Stimulated activated CD8-positive, alpha-beta memory T cell treated with anti-CD3 and anti-CD28 coated beads, Interleukin-12 subunit alpha, Interleukin-12 subunit beta, amount 100 ng/mL, for 24 hours (primary cell): ENCODE data around the gene C10orf90.

Experiments
- DNase-seq: peaks from one replicate; pipeline ENCODE4 v3.0.0-alpha.2; 2020; ENCODE audit errors: extremely low read depth

C10orf90 gene

DNA sequence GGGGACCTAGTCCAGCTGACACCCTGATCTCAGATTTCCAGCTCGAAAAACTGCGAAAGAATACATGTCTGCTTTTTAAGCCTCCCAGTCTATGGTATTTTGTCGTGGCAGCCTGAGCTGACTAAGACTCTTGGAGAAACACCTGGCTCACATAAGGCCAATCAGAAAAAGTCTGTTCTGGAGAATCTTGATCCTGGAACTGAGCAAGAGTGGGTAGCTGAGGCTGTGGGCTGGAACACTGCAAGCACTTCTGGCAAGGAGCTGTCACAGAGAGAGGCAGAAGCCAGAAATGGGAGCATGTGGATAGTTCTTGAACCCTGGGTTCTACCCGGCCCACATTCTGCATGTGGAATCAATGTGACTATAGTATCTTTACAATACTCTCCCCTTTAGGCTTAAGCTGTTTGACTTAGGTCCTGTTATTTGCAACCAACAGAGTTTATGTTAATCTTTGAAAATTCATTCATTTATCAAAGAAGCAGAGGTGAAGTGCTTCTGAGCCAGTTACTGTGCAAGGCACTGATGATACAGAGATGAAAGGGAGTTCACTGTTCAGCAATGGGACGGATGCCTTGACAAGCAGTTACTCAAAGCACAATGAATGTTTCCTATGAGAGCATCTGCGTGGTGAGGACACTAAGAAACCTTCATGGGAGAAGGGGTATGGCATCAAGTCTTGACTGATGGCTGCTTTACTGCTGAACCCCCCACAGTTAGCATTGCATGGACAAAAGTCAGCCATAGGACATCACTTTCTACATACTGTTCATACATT is 4.4 kb upstream of the C10orf90 start:
- no peak for DNase-seq

DNA sequence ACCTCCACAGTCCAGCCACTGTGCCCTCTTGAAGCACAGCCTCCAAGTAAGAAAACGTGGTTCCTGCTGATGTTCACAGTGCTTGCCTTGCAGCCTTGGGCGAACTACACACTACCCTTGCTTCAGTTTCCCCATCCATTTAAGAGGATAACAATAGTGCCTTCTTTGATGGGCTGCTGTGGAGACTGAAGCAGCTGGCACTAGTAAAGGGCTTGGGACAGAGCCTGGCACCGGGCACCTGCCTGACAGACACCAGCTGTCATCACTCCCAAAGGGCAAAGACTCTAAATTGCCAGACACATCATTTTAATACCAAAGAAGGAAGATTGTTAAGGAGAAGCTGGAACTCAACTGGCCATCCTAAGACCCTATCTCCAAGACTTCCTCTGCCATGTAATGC is 3.1 kb upstream of the C10orf90 start:
- DNase-seq: no peak

DNA sequence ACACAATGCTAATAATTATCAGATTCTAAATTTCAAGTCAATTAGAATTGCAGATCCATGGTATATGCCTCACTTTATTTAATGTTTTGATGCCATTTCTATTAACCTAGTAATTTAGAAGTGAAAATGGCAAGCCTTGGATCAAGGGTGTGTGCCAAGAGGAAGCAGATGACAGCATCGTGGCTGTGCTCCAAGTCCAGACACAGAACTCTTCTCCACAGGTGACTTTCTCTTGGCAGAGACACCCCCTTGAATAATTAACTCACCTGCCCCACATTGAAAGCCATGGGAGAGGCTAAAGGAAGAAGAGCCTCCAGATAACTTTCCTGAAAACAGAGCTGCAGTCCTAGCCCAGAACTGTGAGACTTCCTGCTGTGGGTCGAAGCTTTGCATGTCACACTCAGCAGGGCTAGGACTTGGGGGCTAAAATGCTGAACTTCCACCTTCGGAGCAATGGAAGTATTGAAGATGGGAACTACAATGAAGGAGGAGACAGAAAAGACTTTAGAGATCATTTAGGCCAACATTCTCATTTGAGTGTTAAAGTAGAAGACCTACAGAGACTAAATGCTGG is 996 bp upstream of the C10orf90 start:
- DNase-seq: no peak

DNA sequence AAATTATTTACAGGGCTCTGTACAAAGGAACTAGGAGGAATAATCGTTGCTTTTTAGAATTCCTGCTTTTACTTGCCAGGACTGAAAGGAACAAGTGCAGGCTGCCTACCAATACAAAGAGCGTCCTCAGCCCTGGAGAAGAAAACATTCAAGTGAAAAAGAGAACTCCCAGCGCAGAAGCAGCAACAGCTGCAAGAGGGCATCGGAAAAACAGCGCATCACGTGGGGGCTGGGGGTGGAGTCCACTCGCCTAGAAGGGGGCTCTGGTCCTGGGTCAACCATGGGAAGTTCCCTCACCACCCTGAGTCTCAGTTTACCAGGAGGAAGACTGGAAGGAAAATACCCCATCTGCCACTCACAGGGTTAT is 385 bp upstream of the C10orf90 start:
- no peak for DNase-seq

DNA sequence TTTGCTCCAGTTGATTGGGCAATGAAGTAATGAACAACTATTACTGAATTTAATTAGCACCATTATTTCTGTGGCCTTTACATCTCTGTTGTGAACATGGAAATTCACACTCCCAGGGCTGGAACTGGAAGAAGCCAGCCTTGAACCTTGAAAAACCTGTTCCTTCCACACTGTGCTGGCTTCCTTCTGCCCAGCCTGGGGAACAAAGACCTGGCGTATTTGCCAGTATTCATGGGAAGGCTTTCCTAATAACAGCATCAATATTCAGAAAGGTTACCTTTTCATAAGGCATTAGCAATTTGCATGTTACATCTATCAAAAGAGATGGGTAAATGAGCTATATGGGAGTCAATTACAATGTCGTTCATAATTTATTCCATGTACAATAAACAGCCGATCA is 1.3 kb downstream of the C10orf90 start:
- DNase-seq: no peak

DNA sequence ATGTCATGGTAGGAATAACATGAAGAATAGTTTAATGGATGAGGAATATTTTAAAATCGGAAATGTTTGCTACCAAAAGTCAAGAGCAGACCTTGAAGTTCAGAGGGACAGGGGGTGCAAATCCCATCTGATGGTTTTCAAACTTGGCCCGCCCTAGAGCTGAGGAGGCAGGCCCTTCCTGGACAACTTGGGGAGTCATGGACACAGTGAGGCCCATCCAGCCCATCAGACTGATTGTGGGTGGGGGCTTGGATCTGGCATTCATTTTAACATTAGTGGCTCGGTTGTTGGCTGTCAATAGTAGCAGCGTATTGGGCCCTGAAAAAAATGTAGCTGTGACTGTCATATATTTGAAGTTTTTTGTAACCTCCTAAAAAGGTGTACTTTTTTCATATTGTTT is 2.0 kb downstream of the C10orf90 start:
- no peak for DNase-seq

DNA sequence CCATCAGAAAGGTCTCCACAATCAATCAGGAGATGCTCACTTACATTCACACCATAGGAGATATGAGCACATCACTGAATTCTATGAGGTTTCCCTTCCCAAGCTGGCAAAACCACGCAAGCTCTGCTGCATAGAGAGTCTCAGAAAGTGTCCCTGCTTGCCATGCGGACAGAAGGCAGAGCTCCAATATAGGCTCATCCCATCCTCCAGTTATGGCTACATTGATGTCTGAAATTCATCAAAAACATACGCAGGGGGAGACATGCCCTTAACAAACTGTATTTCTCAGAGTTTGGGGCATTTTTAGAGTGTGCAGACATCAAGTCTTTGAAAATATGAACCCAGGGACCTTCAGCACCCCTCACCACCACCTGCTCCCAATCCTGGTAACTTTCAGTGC is 2.9 kb downstream of the C10orf90 start:
- DNase-seq: no peak

DNA sequence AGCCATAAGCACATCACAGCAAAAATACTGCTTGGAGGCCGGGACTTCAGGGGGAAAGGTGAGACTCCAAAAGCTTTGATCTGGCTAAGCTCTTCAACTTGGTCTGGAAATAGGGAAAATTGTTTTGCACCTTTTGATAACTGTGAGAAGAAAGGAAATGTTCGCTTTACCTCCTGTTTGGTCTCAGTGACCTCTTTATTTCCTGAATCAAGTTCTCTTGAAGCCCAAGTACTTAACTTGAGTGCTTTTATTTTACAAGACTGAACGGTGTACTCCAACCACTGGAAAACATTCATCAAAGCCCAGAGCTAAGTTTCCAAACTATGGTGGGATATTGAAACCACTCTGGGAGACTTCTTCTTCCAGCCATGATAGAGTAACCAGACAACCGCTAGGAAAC is 5.3 kb downstream of the C10orf90 start:
- DNase-seq: no peak

DNA sequence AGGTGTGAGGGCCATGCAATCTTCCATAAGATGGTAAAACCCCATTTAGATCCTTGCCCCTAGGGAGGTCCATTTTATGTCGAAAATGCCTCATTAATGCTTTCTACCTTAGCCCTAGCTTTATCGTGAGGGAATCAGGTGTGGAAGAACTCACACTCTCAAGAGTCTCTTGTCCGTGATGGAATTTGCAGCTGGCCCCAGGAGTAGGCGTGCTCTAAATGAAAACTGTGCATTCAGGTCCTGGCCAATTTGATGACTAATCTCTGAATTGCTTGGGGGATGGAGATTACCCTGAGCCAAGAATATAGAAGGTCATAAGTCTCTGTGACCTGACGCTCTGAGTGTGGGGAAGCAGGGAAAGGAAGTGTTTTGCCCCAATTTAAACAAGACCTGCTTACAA is 6.6 kb downstream of the C10orf90 start:
- no peak for DNase-seq

DNA sequence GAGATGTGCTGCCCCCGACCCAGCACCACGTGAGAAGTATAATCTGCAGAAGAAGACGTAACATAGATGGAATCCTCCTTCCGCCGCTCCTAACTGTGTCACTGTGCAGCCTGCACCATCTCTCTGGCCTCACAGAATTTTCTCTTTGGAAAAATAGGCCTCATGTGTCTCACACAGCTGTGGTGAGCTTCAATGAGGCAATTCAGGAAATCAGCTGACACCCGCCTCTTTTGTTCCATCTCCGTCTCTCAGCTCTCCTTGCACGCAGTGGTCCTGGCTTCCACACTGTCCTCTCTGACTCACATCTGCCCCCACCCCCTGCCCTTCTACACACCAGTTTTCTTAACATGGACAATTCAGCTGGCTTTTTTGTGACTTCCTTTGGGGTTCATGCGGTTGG is 7.2 kb downstream of the C10orf90 start:
- DNase-seq: no peak

DNA sequence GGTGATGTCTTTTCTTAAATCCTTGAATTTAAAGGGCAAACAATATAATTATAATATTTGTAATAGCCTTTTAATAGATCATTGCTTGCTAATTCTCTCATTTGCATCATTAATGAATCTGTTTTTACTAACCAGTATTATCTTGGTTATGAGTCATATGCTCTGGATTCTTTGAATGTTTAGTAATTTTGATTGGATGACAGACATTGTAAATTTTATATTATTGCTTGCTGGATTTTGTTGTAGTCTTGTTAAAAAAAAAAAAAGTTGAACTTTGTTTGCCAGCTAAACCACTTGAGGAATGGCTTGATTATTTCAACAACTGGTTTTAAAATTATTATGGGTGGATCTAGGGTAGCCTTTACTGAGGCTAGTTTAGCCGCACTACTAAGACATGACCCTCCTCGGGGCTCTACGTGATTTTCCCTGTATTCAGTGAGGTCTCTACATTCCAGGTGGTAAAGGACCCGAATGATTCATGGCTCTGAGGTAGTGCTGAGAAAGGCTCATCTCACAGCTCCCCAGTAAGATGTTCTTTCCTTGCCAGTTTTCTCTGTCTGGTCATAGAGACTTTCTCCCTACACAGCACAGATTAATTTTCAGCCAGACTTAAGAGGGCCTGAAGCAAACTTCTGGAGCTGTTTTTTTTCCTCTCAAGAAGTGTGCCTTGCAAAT is 8.5 kb downstream of the C10orf90 start:
- no peak for DNase-seq

DNA sequence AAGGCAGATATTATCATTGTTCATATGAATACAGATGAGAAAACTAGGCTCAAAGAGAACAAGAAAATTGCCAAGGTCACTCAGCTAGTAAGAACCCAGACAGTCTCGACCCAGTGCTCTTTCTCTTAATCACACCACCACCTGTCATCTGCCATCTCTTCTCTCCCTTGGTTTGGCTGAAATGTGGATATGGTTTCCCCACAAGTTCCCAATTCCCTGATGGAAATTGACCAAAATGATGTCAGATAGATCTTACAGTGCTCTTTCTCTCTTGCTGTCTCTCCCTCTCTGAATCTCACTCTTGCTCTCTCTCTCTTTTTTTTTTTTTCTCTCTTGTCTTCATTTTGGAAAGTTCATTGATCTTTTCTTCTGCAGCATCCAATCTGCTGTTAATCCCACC is 9.1 kb downstream of the C10orf90 start:
- no peak for DNase-seq

DNA sequence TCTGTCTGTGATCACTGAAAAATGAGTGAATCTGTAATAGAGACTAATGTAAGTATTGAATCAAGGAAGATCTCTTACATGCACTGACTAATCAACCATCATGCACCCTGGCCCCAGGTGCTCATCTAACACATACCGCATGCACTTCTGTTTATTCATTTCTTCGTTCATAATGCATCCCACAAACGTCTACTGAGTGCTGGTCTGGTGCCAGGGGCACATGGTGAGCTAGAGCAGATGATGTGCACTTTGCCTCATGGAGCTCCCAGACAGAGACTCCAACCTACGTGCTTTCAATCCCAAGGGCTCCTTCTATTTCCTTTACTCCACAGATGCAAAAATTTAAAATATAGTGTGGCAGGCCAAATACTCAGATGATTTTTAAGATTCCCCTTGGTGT is 10.7 kb downstream of the C10orf90 start:
- no peak for DNase-seq

DNA sequence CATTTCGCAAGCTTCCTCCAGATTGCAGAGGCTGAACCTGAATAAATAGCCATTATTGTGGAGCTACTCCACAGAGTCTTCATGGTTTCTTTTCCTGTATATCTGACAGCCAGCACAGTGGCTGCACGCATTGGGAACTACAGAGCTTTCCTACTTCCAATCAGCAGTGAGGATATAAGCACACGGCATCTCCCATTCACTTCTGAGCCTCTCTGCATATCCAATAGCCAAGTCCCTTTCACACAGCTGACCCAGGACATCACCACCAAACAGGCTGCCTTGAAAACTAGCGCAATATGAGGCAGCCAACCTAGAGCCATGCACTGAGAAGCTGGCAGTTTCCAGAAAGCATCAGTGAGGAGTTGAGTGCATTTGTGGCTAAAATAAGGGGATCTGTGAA is 11.6 kb downstream of the C10orf90 start:
- DNase-seq: no peak

DNA sequence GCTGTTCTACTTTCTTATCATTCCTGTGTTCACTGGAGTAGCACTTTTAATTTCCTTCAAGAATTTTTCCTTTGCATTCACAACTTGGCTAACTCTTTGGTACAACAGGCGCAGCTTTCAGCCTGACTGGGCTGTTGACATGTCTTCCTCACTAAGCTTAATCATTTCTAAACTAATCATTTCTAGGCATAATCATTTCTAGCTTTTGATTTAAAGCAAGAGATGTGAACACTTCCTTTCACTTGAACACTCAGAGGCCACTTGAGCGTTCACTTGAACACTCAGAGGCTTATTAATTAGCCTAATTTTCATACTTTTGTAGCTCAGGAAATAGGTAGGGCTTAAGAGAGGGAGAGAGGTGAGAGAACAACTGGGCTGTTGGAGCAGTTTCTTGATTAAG is 15.9 kb downstream of the C10orf90 start:
- DNase-seq: no peak

DNA sequence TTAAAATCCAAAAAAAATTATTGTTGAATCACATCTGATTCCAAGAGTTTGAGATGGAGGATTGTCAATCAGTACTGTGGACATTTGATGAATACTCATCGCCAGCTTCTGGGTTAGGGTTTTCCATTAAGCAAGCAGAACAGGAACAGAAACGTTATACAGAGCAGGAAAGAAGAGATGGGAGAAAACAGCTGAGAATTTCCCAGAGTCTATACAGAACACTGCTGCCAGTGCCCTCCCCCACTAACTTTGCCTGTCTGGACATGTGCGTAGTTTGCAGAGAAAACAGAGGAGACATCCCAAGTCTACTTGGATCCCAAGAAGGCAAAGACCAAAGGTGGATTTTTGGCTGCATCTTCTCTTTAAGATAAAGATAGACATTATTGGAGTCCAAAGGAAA is 19.0 kb downstream of the C10orf90 start:
- DNase-seq: no peak

DNA sequence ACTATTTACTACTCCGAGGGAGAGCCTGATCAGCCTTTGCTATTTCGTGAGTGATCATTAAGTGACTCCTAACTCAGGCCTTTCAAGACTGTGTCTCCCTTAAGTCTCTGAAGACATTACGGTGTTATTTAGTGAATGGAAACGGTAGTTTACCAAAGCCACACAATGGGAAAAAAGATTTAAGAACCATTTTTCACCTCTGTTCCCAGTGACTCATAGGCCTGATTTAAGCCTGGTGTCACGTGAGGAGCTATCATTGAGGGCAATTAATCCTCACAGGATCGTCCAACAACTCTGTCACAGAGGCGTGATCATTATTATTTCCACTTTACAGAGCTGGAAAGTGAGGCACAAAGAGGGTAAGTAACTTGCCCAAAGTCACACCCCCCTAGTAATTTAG is 20.3 kb downstream of the C10orf90 start:
- DNase-seq: no peak

DNA sequence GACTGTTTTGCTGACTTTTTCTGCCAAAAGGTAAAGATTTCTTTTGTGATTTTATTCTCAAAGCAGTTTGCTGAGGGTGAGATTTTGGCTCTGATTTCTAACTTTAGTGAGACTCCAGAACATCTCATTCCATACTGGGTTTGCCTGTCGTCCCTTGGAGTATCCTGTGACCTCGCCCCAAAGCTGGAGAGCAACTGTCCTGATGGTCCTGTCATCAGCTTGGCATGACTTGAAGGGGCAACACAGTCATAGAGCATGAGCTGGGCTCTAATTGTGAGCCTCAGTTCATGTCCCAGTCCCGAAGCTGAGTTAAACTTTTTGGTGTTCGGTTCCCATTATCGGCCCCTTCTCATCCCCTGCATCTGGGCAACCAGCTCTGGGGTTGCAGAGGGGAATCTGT is 23.4 kb downstream of the C10orf90 start:
- no peak for DNase-seq

DNA sequence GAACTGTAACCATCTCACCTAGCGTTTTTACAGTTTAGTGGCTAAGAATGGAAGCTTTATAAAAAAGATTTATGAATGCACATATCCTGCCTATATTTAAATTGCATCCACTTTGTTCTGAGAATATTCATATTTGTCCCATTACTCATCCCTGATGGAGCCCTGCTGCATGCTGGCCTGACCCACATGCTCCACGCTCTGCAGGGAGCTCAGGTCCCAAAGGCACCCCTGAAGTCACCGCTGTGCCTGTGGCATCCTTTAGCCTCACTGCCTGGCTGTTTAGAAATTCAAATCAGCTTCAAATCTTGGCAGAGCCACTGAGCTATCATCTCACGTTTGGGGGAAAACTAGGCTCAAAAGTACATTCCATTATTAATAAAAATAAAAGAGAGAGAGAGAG is 24.4 kb downstream of the C10orf90 start:
- DNase-seq: no peak

DNA sequence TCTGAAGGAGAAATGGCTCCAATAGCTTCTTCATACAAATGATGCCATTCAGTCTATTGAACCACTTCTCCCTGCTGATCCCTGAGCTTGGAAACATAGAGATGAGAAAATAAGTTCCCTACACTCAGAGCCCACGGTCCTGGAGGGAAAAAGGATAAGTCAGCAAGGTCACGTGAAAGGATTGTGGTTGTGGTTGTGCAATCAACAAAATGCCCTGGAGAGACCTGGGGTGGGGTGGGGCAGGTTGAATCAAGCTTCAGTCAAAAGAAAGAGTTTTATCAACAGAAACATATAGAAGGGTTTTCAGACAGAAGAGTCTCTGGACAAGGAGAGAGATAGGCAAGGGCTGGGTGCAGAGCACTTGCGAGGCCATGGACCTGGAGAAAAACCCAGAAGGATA is 30.1 kb downstream of the C10orf90 start:
- no peak for DNase-seq

DNA sequence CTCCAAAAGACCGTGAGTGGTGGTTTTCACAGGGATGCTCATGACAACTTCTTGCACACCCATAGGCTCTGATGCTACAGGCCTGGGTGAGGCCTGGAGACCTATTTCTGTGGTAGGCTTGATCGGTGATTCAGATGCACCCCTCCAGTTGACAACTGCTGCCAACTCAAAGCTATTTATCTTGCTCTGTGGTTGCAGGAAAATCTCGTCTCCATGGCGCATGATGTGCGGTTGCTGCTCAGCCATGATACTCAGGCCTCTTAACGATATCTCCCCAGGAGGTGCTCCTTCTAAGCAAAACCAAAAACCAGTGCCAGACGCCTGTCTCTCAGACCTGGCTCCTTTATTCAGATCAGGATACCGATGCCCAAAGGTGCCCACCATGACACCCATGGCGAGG is 31.4 kb downstream of the C10orf90 start:
- DNase-seq: no peak

DNA sequence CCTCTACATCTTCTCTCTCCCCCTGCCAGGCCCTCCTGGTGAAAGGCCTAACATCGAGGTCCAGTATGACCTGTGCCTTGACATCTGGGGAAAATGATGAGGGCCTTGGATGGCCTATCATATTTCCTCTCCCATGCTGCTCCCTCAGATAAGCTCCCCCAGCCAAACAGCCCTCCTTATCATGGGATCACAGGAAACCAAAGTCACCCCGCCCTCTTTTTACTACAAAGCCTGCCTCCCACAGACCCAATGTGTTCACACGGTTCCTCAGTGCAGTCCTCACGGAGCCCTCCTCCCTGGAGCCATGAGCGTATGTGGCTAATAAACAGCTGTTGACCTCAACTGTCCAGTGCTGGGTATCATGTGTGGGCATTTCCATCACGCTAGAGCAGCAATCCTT is 32.0 kb downstream of the C10orf90 start:
- no peak for DNase-seq

DNA sequence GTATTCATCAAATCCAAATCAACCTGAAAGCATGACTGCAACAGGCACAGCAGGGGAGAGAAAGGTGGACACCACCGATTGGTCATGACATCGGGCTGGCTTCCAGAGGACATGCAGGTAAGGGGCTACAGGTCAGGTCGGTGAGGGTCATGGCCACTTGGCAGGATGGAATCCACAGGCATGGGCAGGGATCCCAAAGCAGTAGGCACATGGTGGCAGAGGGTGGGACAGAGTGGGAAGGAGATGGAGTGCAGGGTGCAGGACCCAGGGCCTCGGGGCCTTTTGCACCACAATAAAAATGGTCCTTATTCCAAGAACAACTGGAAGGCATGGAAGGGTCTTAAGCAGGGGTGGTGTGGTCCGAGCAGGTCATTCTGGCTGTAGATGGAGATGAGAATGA is 33.0 kb downstream of the C10orf90 start:
- DNase-seq: no peak

DNA sequence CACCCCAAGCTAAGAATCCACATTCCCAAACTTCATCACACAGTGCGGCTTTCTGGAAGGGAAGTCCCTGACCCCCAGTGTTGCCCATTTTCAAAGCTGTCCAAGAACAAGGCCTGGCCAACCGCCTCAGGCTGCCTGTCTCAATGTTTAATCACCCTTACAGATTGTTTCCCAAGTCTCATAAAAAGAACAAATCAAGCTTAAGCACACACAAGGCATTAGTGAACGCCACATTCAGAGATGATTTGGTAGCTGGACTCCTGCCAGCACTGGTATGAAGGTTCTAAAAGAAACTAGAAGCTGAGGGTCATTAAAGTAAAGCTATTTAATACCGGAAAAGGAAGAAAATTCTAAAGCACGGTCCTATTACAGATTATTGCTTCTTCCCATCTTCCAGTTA is 35.6 kb downstream of the C10orf90 start:
- no peak for DNase-seq
